GM12878 (cell line): ENCODE measurements around the gene PTPRM.

Experiments used
- POLR2A ChIP-seq: IDR thresholded peaks from 2 replicates; pipeline ENCODE4 v1.6.1; 2011; ENCODE audit warnings: low read depth, mild to moderate bottlenecking, low read length
- RCOR1 ChIP-seq: conservative IDR thresholded peaks from 2 replicates; pipeline ENCODE4 v1.6.1; 2012; ENCODE audit warnings: low read depth, low read length, improper control_type of control experiment
- TAF1 ChIP-seq: IDR thresholded peaks from 2 replicates; pipeline ENCODE4 v1.6.1; 2011; ENCODE audit warnings: mild to moderate bottlenecking, low read depth, low read length, borderline replicate concordance
- TCF7 ChIP-seq: IDR thresholded peaks from 2 replicates; pipeline ENCODE4 v1.6.1; 2014; ENCODE audit warnings: antibody characterized with exemption, borderline replicate concordance
- TF ChIP-seq, protein P1 (sequence below): IDR thresholded peaks from 2 replicates; pipeline ENCODE4 v1.6.1; 2012; ENCODE audit warnings: low read depth, low read length, improper control_type of control experiment

DNA sequence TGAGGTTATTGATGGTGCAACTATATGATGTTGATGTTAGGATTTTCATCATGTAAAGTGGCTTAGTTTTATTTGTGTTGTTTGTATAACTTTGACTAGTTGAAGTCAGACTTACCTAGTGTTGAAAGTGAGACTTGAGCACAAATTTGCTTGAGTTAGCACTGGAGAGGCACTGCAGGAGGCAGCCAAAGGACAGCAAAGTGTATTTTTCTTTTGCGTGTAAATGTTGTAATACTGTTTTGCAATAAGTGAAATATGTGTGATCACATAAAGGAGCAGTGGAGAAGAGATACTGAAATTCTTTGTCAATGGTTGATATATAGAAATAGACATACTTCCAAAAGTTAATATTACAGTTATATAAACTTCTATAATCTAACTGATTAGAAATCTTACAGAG lies 710.2 kb downstream of the PTPRM start:
- TF ChIP-seq TAF1, result no peak
- TF ChIP-seq, protein P1, sequence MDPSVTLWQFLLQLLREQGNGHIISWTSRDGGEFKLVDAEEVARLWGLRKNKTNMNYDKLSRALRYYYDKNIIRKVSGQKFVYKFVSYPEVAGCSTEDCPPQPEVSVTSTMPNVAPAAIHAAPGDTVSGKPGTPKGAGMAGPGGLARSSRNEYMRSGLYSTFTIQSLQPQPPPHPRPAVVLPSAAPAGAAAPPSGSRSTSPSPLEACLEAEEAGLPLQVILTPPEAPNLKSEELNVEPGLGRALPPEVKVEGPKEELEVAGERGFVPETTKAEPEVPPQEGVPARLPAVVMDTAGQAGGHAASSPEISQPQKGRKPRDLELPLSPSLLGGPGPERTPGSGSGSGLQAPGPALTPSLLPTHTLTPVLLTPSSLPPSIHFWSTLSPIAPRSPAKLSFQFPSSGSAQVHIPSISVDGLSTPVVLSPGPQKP, result no peak
- TF ChIP-seq TCF7, result no peak
- TF ChIP-seq POLR2A, result no peak
- TF ChIP-seq RCOR1, result no peak
